Fibroblast of villous mesenchyme (primary cell): ENCODE data around the gene ATG9B. TPM values are rescaled to one million over a fixed set of nuclear protein-coding genes. Genes with fewer than 3 reads are reported as not detected.
A peak's percentile ranks its signal among the peaks of the same experiment; 100 is the strongest.

Experiments
- DNase-seq: peaks from one replicate; pipeline ENCODE4 v3.0.0-alpha.2; 2010; ENCODE audit warnings: low read depth
- H3K4me3 ChIP-seq: 2 replicates; pipeline ENCODE4 v1.5.1; 2011; ENCODE audit warnings: low read depth, mild to moderate bottlenecking, low read length
- total RNA-seq: library from RNA; depleted of rRNA; stranded (reverse); fragments of >200 nt; gene quantifications from 2 replicates; pipeline ENCODE4 v1.2.3, GENCODE V29; 2012
- TF ChIP-seq, protein P1 (sequence below): IDR thresholded peaks from 2 replicates; pipeline ENCODE4 v1.5.1; 2012; ENCODE audit warnings: low read depth, mild to moderate bottlenecking, low read length; ENCODE audit not compliant: insufficient read depth

The ATG9B gene
- total RNA-seq, 1 donor = under 0.01 TPM

DNA sequence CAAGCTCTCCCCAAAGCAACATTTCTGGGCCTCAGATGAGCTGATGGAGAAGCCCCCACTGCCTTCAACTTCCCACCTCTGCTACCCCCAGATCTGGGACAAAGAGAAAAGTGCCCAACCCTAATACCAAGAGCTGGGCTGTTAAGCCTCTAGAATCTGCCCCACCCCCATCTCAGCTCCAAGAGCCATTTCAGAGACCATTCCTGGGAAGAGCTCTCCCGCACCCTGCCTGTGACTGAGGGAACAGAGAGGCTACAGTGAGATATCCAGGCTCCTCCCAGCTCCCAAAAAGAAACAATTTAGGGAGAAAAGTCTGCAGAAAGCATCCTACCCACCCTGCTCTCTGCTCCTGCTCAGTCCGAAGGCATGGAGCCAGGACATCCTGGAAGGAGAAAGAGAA is 43.6 kb downstream of the ATG9B start:
- H3K4me3 ChIP-seq = no peak overlapping the region
- TF ChIP-seq, protein P1, sequence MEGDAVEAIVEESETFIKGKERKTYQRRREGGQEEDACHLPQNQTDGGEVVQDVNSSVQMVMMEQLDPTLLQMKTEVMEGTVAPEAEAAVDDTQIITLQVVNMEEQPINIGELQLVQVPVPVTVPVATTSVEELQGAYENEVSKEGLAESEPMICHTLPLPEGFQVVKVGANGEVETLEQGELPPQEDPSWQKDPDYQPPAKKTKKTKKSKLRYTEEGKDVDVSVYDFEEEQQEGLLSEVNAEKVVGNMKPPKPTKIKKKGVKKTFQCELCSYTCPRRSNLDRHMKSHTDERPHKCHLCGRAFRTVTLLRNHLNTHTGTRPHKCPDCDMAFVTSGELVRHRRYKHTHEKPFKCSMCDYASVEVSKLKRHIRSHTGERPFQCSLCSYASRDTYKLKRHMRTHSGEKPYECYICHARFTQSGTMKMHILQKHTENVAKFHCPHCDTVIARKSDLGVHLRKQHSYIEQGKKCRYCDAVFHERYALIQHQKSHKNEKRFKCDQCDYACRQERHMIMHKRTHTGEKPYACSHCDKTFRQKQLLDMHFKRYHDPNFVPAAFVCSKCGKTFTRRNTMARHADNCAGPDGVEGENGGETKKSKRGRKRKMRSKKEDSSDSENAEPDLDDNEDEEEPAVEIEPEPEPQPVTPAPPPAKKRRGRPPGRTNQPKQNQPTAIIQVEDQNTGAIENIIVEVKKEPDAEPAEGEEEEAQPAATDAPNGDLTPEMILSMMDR = no peak
- no peak for DNase-seq

DNA sequence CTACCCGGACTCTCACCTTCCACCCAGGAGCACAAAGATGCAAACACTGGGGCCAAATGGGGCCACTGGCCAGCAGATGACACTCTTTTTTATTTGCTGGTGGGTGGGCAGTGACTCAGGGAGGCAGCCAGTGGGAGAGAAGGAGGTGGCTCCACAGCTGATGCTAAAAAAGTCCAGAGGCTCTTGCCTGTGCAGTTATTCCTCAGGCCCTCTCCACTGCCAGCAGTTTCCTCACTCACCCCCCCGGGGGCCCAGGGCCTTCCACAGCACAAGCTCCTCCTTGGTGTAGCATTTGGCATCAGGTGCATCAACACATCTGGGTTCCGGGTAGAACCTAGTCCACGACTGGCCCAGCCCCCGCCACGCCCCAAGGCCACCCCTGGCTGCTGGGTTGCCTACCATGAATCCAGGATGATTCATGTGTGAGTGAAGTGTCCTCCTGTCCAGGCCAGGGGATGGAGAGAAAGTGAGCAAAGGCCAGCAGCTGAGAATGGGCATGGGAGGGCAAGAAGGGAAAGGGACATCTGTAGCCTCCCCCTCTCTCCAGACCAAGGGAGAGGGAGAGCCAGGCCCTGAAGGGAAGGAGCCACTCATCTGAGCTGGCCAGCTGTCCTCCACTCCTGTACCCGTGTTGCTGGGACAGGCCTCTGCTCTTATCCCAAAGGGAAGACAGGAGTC is 44.4 kb downstream of the ATG9B start:
- TF ChIP-seq, protein P1 = no peak
- DNase-seq = no peak
- no peak overlapping the region for H3K4me3 ChIP-seq

GRCh38 chr7:150978126-150978789 is 46.0 kb downstream of the ATG9B start, which contains the start of gene KCNH2:
KCNH2 (minus strand) TSS chr7:150978321; CDS start chr7:150977913, 408 bp downstream.
- TF ChIP-seq, protein P1 = no peak
- DNase-seq = peak; percentile 37
- H3K4me3 ChIP-seq = peak within 1 kb of the TSS; percentile 54

DNA sequence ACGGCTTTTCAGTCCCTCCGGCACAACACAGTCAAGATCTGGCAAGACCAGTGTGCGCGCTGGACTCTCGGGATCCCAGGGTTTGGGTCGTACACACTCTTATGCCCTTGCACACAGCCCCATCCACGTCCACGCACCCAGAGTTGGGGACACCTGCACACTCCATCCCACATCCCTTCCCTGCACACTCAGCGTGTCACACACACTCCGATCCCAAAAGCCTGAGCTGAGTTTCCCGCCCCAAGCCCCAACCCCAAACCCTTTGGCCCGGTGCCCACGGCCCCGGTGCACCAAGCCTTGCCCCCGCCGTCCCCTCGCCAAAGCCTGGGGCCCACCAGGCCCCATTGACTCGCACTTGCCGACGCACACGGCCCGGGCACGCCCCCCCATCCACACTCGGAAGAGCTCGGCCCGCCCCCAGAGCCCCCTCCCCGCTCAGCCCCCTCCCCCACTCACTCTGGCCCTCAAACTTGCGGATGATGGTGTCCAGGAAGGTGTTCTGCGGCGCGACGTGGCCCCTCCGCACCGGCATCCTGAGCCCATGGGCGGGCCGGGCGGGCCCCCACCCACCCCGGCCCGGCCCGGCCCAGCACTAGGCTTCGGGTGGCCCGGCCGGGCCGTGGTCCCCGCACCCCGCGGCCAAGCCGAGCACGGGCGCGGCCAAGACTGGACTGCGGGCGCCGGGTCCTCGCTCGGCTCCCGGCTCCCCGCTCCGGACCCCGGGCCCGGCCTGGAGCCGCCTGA is 46.7 kb downstream of the ATG9B start:
- no peak overlapping the region for H3K4me3 ChIP-seq
- TF ChIP-seq, protein P1 = no peak

GRCh38 chr7:150976529-150977381 is 47.5 kb downstream of the ATG9B start:
- TF ChIP-seq, protein P1 = no peak
- no peak overlapping the region for H3K4me3 ChIP-seq
- no peak for DNase-seq

More for the DNA sequence above, 46.7 kb downstream of the ATG9B start:
- DNase-seq = no peak

GRCh38 chr7:150975536-150976319 is 48.6 kb downstream of the ATG9B start:
- DNase-seq = no peak
- TF ChIP-seq, protein P1 = no peak
- no peak overlapping the region for H3K4me3 ChIP-seq
